NCI-H2029 (cell line): ENCODE data around the gene CATSPER4.
A peak's percentile ranks its signal among the peaks of the same experiment; 100 is the strongest.

Experiments used
- DNase-seq: peaks from one replicate; lab custom pipeline; 2025; lab: John Stamatoyannopoulos, UW

The CATSPER4 gene

DNA sequence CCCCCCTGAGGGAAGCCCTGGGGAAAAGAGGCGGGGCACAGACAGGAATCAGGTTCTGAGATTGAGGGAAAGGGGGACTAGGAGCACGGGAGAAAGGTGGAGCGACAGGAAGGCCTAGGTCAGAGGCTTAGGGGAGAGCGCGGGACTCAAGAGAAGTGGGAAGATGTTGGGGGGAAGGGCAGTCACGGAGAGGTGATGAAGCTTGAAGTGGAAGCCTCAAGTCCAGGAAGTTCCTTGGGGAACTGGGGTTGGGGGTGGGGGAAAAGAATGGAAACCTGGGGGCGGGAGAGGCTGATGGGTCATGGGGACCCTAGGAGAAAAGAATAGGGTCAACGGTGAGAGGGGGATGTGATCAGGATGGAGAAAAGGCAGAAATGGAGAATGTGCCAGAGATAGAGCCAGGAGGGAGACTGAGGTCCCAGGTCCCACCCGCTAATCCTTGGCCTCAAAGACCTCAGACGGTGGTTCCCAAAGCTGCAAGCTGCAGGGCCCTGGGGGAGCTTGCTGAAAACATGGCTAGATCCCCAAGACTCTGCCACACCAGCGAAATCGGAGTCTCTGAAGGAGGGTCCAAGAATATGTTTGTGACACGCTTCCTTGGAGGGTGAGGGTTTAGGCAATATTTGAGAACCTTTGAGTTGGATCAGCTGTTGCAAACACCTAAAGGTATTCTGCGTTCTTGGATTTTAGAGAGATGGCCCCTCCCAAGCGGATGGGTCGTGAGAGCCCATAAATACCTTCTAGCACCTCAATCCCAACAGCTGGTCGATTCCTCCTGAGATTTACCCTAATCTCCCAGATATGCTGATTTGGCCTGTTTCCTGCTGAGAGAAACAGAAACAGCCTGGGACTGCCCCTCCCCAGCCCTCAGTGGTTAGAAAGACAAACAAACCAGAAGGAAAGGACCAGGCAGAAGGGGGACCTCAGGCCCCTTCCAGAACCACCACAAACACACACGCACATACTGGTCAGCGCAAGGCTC, 25.2 kb upstream of the CATSPER4 start:
- DNase-seq, result no peak

GRCh38 chr1:26166719-26167281, 23.6 kb upstream of the CATSPER4 start:
- no peak for DNase-seq

- no peak for DNase-seq
Observed at GRCh38 chr1:26168410-26169197, 21.8 kb upstream of the CATSPER4 start, which contains the start of gene C1orf232. TSS of gene C1orf232 (minus strand) at chr1:26168963. CDS start at chr1:26168499, 464 bp downstream.

GRCh38 chr1:26169198-26169554, 21.2 kb upstream of the CATSPER4 start:
- no peak for DNase-seq

- peak; percentile 73 for DNase-seq
Observed at GRCh38 chr1:26169669-26170471, 20.5 kb upstream of the CATSPER4 start, which contains the start of gene ZNF593. TSS of gene ZNF593 (plus strand) at chr1:26169908. CDS start at chr1:26169984, 76 bp downstream.

DNA sequence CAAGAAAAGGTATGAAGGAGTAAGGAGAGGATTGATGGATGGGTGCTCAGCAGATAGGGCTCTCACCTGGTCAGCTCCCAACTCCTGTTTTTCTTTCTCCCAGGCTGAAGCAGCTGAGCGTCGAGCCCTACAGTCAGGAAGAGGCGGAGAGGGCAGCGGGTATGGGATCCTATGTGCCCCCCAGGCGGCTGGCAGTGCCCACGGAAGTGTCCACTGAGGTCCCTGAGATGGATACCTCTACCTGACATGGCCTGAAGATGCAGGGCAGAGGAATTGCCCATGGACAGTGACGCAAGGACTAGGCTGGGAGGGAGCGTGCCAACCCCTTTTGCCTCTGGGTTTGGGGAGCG, 20.0 kb upstream of the CATSPER4 start:
- DNase-seq, result no peak

DNA sequence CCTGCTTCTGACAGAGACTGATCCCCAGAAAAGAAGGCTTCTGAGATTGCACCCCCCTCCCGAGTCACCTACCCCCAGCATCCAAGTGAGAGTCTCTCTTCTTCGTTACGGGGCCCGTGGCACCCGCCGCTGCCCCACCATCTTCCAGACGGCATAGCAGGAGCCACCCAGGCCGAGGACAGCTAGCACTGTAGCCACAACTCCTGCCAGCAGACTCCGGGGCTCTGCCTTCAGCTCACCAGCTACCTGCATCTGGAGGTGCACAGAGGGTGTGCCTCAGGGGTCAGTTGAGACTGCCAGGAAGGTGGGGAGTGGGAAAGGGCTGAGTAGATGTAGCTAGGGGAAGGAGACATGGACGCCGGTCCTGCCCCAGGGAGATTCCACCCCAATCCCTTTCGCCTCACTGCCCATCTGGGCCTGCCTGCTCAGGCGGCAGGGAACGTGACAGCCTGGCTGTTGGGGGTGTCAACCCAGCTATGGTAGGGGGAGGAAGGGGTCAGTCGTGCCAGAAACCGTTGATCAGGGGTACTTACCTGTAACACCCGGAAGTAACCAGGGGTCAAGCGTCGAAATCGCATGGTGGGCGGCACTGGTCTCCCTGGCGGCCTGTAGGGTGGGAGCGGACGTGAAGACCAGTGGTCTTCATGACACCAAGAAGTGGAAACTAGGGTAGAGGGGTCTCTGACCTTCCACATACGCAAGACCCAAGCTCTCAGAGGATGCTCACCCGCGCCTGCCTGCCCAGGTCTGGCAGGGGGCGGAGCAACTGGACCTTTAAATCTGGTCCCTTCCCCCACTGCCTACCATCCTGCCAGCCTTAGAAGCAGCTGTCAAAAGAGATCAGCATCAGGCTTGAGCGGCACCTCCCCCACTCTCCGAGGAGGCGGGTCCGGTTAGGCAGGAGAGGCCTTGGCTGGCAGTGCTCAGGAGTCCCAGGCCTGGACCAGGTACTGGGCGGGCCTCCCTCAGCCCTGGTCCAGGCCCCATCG, 19.0 kb upstream of the CATSPER4 start, which contains the start of gene ZNF593OS:
TSS of gene ZNF593OS (minus strand) at position 749 of the 989 bp plus-strand sequence. CDS start at position 578, 171 bp downstream.
- no peak for DNase-seq

DNA sequence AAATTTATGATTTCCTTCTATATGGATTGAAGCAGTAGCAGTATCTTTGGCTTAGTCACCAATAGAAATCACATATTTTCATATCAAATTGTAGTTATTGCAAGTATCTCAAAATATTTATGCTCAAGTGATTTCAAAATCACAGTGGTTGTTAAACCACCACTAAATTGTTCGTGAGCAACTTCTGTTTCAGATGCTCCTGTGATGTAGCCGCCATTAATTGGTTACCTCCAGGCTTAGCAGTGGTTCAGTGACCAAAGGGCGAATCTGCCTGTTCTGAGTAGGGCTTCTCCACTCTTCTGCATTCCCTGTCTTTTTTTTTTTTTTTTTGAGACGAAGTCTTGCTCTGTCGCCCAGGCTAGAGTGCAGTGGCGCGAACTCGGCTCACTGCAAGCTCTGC, 15.1 kb upstream of the CATSPER4 start:
- DNase-seq, result no peak

DNA sequence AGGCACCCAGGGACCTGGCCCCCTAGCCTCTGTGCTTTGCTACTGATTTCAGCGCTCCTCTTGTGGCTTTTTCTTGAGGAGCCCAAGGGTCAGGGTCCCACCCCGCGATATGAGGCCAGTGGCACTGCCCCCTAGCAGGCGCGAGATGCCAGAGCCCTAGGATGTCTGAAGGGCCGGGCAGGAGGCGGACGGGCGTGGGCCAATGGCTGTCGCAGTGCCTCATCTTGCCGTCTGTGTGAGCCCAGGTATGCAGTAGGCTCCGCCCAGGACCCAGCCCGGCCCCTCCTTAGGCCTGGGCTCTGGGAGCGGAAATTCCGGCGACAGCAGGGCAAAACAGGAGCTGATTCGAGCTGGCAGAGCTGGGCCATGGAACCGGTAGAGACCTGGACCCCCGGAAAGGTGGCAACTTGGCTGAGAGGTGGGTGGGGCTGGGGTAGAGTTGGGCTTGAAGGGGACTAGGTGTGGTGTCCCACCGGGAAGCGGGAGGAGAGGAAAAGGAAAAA, 13.2 kb upstream of the CATSPER4 start, which contains the start of gene CNKSR1:
TSS of gene CNKSR1 (plus strand) at position 310 of the 503 bp plus-strand sequence. CDS start at position 367, 57 bp downstream.
- DNase-seq, result peak; percentile 78

- DNase-seq, result no peak
Observed at GRCh38 chr1:26180010-26180506, 10.3 kb upstream of the CATSPER4 start.

DNA sequence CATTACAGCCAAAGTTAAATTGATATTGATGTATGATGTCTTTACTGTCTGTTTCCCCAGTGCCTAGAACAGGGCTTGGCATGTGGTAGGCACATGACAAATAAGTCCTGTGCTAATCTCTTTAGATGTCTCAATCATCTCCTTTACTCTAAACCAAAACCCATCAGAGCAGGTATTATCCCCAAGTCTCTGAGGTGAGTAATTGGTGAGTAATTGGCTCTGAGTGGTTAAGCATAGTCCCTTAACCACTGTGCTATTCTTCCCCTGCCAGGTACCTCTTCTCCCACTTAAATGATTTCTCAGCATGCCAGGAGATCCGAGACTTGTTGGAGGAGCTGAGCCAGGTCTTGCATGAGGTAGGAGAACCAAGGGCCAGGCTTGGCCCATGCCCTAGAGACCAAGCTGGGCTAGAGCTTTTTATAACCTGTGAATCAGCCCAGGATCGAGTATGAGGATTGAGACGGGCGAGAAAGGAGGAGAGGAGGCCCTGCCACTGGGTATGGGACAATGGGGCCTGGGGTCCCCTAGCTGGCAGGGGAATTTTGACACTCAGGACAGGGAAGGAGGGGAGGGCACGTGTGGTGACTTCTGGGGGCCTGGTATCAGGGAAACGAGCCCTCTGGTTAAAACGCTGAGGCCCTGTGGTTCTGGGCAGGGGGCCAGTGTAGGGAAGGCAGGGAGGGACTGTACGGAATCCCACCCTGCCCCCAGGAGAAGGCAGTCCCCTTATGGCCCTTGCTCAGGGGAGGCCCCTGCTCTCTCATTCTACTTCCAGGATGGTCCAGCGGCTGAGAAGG, 8.6 kb upstream of the CATSPER4 start:
- DNase-seq, result no peak

DNA sequence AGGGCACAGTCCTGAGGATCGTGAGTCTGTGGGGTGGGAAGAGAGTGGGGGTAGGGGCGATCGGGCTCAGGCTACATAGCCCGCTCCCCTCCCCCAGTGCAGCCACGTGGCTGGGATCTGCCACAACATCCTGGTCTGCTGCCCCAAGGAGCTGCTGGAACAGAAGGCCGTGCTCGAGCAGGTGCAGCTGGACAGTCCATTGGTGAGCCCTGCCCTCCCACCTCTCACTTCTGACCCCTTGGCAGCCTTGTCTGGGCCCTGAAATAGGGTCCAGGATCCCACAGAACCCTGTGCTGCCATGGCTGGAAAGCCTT, 8.1 kb upstream of the CATSPER4 start:
- no peak for DNase-seq

DNA sequence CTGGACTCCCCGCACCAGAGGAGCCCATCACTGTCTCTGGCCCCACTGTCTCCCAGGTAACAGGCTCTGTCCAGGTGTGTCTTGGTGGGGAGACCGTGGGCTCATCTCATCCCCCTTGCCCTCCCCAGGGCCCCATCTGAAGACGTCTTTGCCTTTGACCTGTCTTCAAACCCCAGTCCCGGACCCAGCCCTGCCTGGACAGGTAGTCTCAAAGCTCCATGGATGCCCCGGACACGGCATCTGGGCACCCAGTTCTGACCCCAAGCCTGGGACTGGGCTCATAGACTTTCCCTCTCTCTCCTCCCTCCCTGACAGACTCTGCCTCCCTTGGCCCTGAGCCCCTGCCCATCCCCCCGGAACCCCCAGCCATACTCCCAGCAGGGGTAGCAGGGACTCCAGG, 6.3 kb upstream of the CATSPER4 start:
- no peak for DNase-seq

- no peak for DNase-seq
Observed at GRCh38 chr1:26184883-26185282, 5.5 kb upstream of the CATSPER4 start.

DNA sequence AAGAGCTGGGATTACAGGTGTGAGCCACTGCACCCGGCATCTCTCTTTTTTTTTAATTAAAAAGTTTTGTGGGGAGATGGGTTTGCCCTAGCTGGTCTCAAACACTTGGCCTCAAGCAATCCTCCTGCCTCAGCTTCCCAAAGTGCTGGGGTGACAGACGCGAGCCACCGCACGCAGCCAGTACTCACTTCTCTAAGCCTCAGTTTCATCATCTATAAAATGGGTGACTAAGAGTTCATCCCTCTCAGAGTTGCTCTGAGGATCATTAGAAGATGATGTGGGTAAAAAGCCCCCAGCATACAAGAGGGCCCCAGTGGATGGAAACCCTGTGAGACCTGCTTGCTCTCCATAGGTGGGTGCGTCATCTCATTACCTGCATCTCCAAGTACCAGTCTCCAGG, 2.5 kb upstream of the CATSPER4 start:
- no peak for DNase-seq

- DNase-seq, result no peak
Observed at GRCh38 chr1:26188477-26188876, 1.9 kb upstream of the CATSPER4 start.

- DNase-seq, result no peak
Observed at GRCh38 chr1:26189331-26189730, 1.1 kb upstream of the CATSPER4 start.

GRCh38 chr1:26189751-26190275, 589 bp upstream of the CATSPER4 start:
- DNase-seq, result no peak

- DNase-seq, result no peak
Observed at GRCh38 chr1:26191739-26192138, 1.3 kb downstream of the CATSPER4 start.
